Measurements from ENCODE around the gene CHGA. TPM values are rescaled to one million over a fixed set of nuclear protein-coding genes. Genes with fewer than 3 reads are reported as not detected.

The CHGA gene
- total and polyA plus RNA-seq, 11 donors: 0.07 to 0.19 TPM; not detected in 9

- intact Hi-C loops (cut with DNase I): no loop called here
- H3K27ac ChIP-seq: peak overlapping the region in 4 of 12 donors; percentile 72 to 78 (median 75)
- no peaks in the 10 kb centered on the region for H3K9me3 ChIP-seq
- peaks cover 0 to 43% (median 27%) of the 10 kb centered on the region in 12 donors for H3K4me1 ChIP-seq
- WGBS, 4 donors: 94 to 96% (median 95%) methylated on average over 14 to 20 of the region's 20 CpGs
- H3K27me3 ChIP-seq: no peaks in the 10 kb centered on the region
- H3K36me3 ChIP-seq: peaks cover 0 to 41% (median 21%) of the 10 kb centered on the region in 9 donors
- no peak for TF ChIP-seq POLR2A (IDR thresholded peaks at IDR 0.05)
- TF ChIP-seq, protein P1, sequence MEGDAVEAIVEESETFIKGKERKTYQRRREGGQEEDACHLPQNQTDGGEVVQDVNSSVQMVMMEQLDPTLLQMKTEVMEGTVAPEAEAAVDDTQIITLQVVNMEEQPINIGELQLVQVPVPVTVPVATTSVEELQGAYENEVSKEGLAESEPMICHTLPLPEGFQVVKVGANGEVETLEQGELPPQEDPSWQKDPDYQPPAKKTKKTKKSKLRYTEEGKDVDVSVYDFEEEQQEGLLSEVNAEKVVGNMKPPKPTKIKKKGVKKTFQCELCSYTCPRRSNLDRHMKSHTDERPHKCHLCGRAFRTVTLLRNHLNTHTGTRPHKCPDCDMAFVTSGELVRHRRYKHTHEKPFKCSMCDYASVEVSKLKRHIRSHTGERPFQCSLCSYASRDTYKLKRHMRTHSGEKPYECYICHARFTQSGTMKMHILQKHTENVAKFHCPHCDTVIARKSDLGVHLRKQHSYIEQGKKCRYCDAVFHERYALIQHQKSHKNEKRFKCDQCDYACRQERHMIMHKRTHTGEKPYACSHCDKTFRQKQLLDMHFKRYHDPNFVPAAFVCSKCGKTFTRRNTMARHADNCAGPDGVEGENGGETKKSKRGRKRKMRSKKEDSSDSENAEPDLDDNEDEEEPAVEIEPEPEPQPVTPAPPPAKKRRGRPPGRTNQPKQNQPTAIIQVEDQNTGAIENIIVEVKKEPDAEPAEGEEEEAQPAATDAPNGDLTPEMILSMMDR (IDR thresholded peaks at IDR 0.05): no peak
- DNase-seq (peak in 1 of 5 donors; percentile 15), ATAC-seq (no peak)
- no peak overlapping the region for H3K4me3 ChIP-seq
These were observed 39.3 kb downstream of the CHGA start for GRCh38 chr14:92962031-92962830.

- H3K27ac ChIP-seq: peak overlapping the region in 4 of 12 donors; percentile 72 to 78 (median 75)
- intact Hi-C loops (cut with DNase I): no loop called here
- TF ChIP-seq POLR2A (IDR thresholded peaks at IDR 0.05): no peak
- TF ChIP-seq, protein P1 (IDR thresholded peaks at IDR 0.05): no peak
- no peaks in the 10 kb centered on the region for H3K9me3 ChIP-seq
- H3K4me3 ChIP-seq: no peak overlapping the region
- H3K4me1 ChIP-seq: peaks cover 0 to 43% (median 27%) of the 10 kb centered on the region in 12 donors
- 90 to 98% (median 93%) methylated on average over 9 to 11 of the region's 11 CpGs for whole genome bisulfite sequencing, 4 donors
- peaks cover 0 to 36% (median 16%) of the 10 kb centered on the region in 9 donors for H3K36me3 ChIP-seq
- DNase-seq: peak in 1 of 5 donors; percentile 47
- H3K27me3 ChIP-seq: no peaks in the 10 kb centered on the region
- ATAC-seq: no peak
These were observed 39.8 kb downstream of the CHGA start for GRCh38 chr14:92962831-92963095.

GRCh38 chr14:92963301-92964123 is 40.6 kb downstream of the CHGA start:
- DNase-seq: peak in 1 of 5 donors; percentile 42
- peaks cover 0 to 43% (median 27%) of the 10 kb centered on the region in 12 donors for H3K4me1 ChIP-seq
- peak overlapping the region; percentile 32 to 80 (median 74) for H3K27ac ChIP-seq
- ATAC-seq: peak in 3 of 4 donors; percentile 24 to 30 (median 24)
- no peak overlapping the region for H3K4me3 ChIP-seq
- H3K36me3 ChIP-seq: peaks cover 0 to 29% (median 8%) of the 10 kb centered on the region in 9 donors
- WGBS, 4 donors: 70 to 81% (median 79%) methylated on average over 14 of the region's 14 CpGs
- intact Hi-C loops (cut with DNase I): no loop called here
- TF ChIP-seq POLR2A (IDR thresholded peaks at IDR 0.05): no peak
- no peaks in the 10 kb centered on the region for H3K27me3 ChIP-seq
- no peaks in the 10 kb centered on the region for H3K9me3 ChIP-seq

- peak overlapping the region; percentile 32 to 80 (median 74) for H3K27ac ChIP-seq
- intact Hi-C loops (cut with DNase I): loop anchor here in 1 of 10 donors (5.0 kb wide), 1 partner anchor 173 kb away; no protein-coding TSS in a partner anchor
- no peak overlapping the region for H3K4me3 ChIP-seq
- no peaks in the 10 kb centered on the region for H3K27me3 ChIP-seq
- peaks cover 0 to 43% (median 25%) of the 10 kb centered on the region in 12 donors for H3K4me1 ChIP-seq
- H3K36me3 ChIP-seq: peaks cover 0 to 23% (median 6%) of the 10 kb centered on the region in 9 donors
- TF ChIP-seq, protein P1 (IDR thresholded peaks at IDR 0.05): no peak
- TF ChIP-seq POLR2A (IDR thresholded peaks at IDR 0.05): no peak
- DNase-seq: peak in 1 of 5 donors; percentile 55
- WGBS, 4 donors: 67 to 71% (median 70%) methylated on average over 12 of the region's 12 CpGs
- no peaks in the 10 kb centered on the region for H3K9me3 ChIP-seq
- peak; percentile 44 to 68 (median 67) for ATAC-seq
These were observed 41.5 kb downstream of the CHGA start for GRCh38 chr14:92964124-92965109.

Measured in heart left ventricle (tissue), 16 donors.